KOPT-K1 (cell line): ENCODE measurements around the gene KIF1B.

Experiments
- H3K27ac ChIP-seq: fragments of 200-600 bp; sonication (generic); 2 replicates; pipeline ENCODE4 v1.5.1; 2016; ENCODE audit warnings: antibody characterized with exemption, mild to moderate bottlenecking, low read depth, low read length; ENCODE audit not compliant: poor library complexity, severe bottlenecking
- H3K36me3 ChIP-seq: fragments of 200-600 bp; sonication (generic); 2 replicates; pipeline ENCODE4 v1.5.1; 2017; ENCODE audit warnings: antibody characterized with exemption, mild to moderate bottlenecking, low read length, moderate library complexity; ENCODE audit not compliant: insufficient read depth
- H3K9me3 ChIP-seq: fragments of 200-600 bp; sonication (generic); 2 replicates; pipeline ENCODE4 v1.5.1; 2017; ENCODE audit warnings: antibody characterized with exemption, low read length, mild to moderate bottlenecking; ENCODE audit not compliant: insufficient read depth, poor library complexity, severe bottlenecking

KIF1B gene, protein sequence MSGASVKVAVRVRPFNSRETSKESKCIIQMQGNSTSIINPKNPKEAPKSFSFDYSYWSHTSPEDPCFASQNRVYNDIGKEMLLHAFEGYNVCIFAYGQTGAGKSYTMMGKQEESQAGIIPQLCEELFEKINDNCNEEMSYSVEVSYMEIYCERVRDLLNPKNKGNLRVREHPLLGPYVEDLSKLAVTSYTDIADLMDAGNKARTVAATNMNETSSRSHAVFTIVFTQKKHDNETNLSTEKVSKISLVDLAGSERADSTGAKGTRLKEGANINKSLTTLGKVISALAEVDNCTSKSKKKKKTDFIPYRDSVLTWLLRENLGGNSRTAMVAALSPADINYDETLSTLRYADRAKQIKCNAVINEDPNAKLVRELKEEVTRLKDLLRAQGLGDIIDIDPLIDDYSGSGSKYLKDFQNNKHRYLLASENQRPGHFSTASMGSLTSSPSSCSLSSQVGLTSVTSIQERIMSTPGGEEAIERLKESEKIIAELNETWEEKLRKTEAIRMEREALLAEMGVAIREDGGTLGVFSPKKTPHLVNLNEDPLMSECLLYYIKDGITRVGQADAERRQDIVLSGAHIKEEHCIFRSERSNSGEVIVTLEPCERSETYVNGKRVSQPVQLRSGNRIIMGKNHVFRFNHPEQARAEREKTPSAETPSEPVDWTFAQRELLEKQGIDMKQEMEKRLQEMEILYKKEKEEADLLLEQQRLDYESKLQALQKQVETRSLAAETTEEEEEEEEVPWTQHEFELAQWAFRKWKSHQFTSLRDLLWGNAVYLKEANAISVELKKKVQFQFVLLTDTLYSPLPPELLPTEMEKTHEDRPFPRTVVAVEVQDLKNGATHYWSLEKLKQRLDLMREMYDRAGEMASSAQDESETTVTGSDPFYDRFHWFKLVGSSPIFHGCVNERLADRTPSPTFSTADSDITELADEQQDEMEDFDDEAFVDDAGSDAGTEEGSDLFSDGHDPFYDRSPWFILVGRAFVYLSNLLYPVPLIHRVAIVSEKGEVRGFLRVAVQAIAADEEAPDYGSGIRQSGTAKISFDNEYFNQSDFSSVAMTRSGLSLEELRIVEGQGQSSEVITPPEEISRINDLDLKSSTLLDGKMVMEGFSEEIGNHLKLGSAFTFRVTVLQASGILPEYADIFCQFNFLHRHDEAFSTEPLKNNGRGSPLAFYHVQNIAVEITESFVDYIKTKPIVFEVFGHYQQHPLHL (N-terminal part only)

DNA sequence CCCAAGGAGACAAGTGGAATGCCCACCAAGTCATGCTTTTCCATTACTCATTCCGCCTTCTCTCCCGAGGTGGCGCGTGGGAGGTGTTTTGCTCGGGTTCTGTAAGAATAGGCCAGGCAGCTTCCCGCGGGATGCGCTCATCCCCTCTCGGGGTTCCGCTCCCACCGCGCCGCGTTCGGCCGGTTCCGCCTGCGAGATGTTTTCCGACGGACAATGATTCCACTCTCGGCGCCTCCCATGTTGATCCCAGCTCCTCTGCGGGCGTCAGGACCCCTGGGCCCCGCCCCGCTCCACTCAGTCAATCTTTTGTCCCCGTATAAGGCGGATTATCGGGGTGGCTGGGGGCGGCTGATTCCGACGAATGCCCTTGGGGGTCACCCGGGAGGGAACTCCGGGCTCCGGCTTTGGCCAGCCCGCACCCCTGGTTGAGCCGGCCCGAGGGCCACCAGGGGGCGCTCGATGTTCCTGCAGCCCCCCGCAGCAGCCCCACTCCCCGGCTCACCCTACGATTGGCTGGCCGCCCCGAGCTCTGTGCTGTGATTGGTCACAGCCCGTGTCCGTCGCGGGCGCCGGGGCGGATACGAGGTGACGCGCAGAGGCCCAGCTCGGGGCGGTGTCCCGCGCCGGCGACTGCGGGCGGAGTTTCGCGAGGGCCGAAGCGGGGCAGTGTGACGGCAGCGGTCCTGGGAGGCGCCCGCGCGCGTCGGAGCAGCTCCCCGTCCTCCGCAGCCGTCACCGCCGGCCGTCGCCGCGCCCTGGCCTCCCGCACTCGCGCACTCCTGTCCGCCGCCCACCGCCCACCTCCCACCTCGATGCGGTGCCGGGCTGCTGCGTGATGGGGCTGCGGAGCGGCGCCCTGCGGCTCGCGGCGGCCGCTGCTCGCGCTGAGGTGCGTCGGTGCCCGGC lies at the start of gene KIF1B:
Gene KIF1B, plus strand, starts transcription at position 666 of the 906 bp plus-strand sequence. CDS start 21,759 bp downstream, outside the sequence.
- no peaks in the 10 kb centered on the region for H3K9me3 ChIP-seq
- H3K27ac ChIP-seq: peak within 1 kb of the TSS; percentile 32
- no peaks in the 10 kb centered on the region for H3K36me3 ChIP-seq

DNA sequence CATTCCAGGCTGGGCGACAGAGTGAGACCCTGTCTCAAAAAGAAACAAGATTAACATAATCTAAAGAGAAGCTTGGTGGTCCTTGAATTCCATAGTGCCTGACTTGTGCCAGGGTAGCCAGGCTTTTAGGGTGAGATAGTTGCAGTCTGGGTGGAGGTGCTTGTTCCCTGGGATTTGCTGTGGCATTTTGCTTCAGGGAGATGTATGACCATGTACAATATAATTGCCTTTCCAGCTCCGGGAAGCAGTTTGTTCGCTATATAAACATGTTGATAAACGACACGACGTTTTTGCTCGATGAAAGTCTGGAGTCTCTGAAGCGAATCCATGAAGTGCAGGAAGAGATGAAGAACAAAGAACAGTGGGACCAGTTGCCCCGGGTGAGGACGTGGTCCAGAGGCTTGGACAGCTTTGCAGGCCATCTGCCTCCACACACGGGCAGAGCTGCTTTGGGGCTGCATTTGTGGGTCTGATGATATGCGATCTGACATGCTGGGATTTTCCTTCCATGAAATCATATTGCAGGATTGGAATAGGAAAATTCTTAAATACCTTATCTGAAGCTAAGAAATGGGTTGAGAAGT lies 49.4 kb upstream of the KIF1B start:
- Histone ChIP-seq H3K27ac (no peak overlapping the region), H3K36me3 (peaks cover 32% of the 10 kb centered on the region), H3K9me3 (no peaks in the 10 kb centered on the region)

DNA sequence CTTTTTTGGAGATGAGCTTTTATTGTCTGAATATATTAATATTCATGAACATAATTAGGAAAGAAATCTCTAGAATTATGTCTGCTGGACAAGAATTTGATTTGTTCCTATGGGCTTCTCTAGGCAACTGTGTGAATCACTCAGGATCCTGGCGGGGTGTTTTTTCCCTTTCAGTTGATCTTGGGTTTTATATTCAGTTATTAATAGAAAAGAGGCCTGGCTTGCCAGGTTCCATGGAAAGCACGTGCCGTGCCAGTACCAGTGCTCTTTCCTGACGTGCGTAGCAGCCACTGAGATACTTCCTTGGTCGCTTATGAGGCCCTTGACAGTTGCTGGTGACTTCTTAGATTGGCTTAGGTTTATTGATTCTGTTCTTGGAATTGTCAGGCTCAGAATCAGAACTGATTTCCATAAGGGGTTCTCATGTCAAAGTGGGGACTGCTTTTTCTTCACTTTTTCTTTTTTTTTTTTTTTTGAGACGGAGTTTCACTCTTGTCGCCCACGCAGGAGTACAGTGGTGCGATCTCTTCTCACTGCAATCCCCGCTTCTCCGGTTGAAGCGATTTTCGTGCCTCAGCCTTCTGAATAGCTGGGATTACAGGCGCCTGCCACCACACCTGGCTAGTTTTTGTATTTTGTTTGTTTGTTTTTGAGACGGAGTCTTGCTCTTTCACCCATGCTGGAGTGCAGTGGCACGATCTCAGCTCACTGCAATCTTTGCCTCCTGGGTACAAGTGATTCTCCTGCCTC lies 48.7 kb upstream of the KIF1B start:
- Histone ChIP-seq H3K27ac (no peak overlapping the region), H3K9me3 (no peaks in the 10 kb centered on the region), H3K36me3 (peaks cover 37% of the 10 kb centered on the region)

DNA sequence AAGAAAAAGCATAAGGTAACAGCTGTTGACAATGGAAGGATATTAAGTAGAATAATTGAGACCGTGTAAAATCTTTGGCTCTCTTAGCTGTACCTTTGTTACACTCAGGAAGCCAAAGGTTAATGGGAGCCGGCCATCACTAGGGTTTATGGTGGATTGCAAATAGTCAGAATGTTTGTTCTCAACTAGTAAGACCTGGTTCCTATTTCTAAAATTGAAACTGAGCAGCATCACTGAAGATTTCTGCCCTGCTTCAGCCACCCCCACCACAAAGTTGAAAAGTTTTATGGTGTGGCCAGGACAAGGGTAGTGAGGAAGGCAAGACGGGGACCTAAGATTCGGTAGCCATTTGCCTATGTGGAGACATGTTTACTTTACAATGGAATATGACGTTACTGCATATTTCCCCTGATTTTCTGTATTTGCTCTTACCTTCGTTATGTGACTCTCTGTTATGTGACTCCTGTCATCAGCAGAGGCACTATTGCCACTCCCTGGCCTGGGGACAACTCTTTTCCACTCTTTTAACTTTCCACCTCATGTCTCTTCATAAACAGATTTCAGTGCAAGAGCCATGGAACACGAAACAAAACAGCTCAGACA lies 41.4 kb upstream of the KIF1B start:
- Histone ChIP-seq H3K9me3 (no peaks in the 10 kb centered on the region), H3K27ac (no peak overlapping the region), H3K36me3 (peaks cover 68% of the 10 kb centered on the region)

DNA sequence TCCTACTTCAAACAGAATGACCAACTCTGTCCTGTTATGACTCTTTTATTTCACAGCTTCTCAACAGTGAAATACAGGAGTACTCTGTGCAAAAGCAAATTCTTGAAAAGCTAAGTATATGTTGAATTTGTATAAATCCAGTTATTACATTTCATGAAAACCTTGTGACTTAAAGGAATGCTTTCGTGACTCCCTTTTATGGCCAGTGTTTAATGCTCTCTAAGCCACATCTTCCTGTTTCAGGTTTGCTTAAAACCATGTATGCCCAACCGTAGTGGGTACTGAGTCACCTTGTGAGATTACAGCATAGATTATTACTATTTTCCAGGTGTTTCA lies 40.2 kb upstream of the KIF1B start:
- H3K9me3 ChIP-seq: no peaks in the 10 kb centered on the region
- peaks cover 59% of the 10 kb centered on the region for H3K36me3 ChIP-seq
- no peak overlapping the region for H3K27ac ChIP-seq

DNA sequence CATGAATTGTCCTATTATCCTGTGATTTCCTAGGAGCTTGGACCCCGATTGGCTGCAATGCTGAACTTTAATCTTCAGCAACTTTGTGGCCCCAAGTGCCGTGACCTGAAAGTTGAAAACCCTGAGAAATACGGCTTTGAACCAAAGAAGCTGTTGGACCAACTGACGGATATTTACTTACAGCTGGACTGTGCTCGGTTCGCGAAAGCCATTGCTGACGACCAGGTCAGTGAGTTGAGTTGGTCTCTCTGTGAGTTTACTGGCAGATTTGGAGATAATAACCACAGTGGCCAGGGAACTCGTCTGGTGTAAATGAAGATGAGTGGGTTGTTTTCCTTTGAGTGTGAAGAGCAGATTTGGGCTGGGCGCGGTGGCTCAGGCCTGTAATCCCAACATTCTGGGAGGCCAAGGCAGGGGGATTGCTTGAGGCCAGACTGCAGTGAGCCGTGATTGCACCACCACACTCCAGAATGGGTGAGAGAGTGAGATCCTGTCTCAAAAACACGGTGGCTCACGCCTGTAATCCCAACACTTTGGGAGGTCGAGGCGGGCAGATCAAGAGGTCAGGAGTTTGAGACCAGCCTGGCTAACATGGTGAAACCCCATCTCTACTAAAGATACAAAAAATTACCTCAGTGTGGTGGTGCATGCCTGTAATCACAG lies 39.1 kb upstream of the KIF1B start:
- no peak overlapping the region for H3K27ac ChIP-seq
- peaks cover 49% of the 10 kb centered on the region for H3K36me3 ChIP-seq
- H3K9me3 ChIP-seq: no peaks in the 10 kb centered on the region

DNA sequence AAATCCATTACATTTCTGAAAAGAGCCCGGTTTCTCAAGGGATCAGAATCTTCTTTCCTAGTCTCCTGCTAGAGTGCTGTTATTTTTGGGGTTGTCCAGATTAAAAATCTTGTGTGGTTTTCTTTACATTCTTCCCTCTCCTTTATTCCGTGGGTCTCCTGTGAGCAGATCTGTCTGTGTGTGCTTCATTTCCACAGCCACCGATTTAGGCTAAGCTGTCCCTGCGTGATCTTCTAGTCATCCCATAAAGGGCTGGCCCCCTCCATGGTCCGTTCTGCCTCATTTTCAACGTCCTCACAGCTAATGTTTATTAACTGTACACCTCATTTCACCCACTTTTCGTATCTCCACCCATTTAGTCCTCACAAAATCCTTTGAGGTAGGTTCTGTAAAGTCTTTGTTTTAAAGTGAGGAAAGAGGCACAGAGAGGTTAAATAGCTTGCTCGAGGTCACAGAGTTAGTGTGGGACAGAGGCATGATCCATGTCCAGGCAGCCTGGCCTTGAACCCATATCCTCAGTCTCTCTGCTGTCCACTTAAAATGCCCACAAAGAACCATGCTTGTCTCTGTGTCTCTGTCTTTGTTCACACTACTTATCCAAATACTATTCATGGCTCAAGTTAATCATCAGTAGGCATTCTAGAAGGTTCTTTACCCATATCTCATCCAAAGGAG lies 38.2 kb upstream of the KIF1B start:
- Histone ChIP-seq H3K9me3 (no peaks in the 10 kb centered on the region), H3K36me3 (peaks cover 46% of the 10 kb centered on the region), H3K27ac (no peak overlapping the region)

DNA sequence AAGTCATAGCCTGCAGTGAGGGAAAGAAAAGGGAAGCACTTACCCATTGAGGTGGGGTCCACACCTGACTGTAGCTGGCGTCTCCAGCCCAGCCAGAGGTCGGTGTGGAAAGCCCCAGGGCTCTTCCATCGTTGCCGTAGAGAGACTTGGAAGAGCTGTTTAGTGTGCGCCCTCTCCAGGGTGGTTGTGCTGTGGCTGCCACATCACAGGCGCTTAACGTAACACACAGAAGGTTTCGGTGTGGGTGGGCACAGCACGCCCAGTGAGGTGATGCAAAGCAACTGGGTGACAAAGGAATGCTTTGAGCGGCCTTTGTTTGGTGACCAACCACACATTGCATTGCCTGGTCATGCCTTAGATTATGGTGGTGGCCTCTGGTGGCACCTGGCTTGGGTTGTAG lies 36.8 kb upstream of the KIF1B start:
- no peak overlapping the region for H3K27ac ChIP-seq

DNA sequence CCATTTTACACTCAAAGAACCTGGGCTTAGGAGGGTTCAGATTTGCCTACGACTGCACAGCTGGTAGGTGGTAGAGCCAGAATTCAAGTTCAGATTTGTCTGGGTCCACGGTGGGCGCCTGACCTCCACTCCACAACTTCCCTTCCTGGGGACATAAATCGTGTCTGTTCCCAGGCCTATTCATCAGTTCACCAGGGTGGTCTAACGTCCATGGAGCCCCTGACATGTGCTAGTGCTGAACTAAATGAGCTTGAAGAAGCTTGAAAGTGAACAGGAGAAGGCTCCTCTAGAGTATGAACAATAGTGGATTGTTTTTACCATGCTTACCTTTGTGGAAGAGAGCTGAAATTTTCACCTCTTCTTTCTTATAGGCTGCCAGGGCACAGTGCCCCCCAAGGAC lies 32.5 kb upstream of the KIF1B start:
- no peaks in the 10 kb centered on the region for H3K9me3 ChIP-seq
- H3K36me3 ChIP-seq: peaks cover 31% of the 10 kb centered on the region
- no peak overlapping the region for H3K27ac ChIP-seq

More for the DNA sequence above, 36.8 kb upstream of the KIF1B start:
- peaks cover 38% of the 10 kb centered on the region for H3K36me3 ChIP-seq
- no peaks in the 10 kb centered on the region for H3K9me3 ChIP-seq

DNA sequence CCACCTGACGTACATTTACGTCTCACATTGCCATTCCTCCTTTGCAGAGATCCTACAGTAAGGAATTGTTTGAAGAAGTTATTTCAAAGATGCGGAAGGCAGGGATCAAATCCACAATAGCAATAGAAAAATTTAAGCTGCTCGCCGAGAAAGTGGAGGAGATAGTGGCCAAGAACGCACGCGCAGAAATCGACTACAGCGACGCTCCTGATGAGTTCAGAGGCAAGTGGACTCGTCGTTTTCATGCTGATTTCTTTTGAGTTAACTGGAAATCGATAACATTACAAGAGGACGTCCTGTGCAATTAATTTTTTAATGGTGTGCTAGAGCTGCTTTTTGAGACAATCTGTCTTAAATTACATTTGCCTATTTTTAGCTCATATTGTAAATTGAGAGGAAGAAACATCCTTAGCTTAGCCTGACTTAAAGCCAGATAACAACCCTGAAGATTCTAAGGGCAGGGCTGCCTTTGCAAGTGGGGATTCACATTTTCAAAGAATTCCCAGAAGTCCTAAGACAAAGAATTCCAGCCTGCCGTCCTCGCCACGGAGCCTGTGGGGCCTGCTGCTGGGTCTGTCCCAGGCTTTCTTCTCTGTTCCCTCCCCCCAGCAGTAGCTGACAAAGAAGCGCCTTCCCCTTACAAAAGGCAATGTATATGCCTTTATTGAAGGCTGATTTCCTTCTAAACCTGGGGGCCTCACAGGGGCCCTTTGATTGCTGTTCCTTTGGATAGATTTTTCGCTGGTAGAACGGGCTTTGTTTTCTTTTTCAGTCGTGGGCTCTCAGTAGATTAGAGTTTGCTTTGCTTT lies 31.6 kb upstream of the KIF1B start:
- H3K36me3 ChIP-seq: peaks cover 26% of the 10 kb centered on the region
- no peaks in the 10 kb centered on the region for H3K9me3 ChIP-seq
- H3K27ac ChIP-seq: no peak overlapping the region

DNA sequence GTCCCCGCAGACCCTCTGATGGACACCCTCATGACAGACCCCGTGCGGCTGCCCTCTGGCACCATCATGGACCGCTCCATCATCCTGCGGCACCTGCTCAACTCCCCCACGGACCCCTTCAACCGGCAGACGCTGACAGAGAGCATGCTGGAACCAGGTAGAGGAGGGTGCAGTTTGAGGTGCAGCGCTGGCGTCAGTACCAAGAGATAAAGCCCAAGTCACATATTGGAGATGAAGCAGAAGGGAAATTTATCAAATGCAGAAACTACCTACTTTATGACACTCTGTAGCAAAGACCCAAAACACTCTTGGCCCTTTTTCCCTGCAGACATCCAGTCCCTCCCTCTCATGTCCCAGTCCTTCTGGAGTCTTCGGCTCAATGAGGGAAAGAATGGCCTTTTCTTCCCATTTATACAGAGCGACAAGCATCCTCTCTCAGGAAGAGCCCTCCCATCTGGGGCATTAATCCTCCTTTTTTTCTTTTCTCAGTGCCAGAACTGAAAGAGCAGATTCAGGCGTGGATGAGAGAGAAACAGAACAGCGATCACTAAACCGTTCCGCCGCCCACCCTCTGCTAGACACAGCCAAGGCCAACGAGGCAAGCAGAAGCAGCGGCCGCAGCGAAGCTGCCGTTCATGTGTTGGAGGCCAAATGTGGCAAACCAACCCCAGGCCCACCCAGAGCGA lies 30.8 kb upstream of the KIF1B start:
- Histone ChIP-seq H3K27ac (no peak overlapping the region), H3K36me3 (peaks cover 24% of the 10 kb centered on the region), H3K9me3 (no peaks in the 10 kb centered on the region)
